HG03139 (cell line): Measurements from ENCODE around the gene KIAA1217.

Experiments
- ATAC-seq: cut with Tn5 transposase; IDR thresholded peaks from one replicate; pipeline ENCODE4 v1.9.1; 2021; ENCODE audit not compliant: unreplicated experiment

The KIAA1217 gene

DNA sequence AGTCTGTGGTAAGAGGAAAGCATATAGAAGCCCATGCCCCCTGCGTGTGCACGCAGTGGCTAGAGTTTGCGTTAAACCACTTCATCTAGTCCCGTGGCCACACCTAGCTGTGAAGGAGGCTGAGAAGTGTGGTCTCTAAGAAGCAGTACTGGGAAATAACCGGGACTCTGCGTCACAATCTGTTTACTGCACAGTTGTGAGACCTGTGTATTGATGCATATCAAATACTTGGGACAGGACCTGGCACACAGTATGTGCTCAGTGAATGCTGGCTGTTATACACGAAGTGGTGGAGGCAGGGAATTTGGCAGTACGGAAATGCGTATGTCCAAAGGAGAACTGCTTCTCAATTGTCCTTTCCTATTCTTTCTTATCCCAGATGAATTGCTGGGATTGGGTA, 365.2 kb downstream of the KIAA1217 start:
- no peak for ATAC-seq

DNA sequence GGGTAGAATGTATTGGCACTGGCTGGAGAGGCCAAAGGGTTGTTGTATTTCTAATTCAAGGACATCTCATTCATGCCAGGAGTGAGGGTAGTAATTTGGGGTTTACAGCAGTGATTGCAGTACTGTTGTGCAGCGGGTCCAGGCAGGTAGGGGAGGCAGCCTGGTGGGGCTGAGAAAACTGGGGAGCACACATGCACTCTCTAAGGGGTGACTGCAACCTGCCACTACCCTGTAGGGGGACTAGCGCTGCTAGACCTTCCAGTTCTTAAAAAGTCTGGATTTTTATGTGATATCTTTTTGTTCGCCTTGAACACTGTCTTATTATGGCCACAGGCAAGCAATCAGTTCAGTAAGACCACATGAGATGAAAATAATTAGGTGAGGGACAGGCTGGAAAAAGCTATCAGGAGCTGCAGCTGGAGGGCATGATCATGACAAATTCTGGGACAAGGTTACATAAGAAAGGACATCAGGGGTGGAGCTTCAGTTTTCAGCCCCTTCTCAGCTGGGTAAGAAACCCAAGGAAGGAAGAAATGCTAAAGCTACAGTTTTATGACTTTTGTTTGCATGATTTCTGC, 365.7 kb downstream of the KIAA1217 start:
- no peak for ATAC-seq

DNA sequence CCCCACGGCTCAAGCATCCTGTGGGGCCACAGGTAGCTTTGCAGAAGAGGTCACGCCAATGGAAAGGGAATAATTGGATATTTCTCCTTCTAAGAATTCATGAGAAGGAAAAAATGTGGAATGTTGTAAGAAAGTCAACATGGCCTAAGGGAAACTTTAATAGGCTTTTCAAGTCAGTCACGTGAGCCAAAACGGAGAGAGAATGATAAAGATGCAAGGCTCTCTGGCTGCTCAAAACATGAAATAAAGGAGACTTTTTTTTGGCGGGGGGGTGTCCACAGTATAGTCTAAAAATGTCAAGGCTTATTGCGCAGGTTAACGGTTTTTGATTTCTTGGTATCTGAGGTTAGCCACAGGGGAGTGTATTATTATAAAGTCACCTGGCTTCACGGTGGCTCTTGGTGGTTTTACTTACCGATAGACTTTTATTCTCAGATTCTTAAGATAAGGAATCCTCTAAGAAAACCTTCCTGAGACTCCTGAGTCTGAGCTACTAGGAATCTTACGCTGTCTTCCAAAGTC, 366.6 kb downstream of the KIAA1217 start:
- no peak for ATAC-seq

DNA sequence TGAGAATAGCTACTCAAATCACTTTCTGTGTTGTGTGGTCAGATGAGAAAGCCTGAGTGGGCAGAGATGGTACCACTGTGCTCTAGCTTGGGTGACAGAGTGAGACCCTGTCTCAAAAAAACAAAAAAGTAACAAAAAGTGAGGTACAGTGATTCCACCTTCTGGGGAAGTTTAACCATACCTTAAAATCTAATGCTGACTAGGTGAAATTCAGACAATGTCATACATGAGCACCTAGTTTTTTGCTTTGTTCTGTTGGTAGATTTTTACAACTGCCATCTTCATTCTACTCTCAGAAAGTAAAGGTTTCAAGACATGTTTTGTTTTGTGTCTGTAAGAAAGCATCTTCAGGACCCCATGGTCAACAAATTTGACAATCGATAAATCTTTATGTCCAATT, 370.5 kb downstream of the KIAA1217 start:
- no peak for ATAC-seq

DNA sequence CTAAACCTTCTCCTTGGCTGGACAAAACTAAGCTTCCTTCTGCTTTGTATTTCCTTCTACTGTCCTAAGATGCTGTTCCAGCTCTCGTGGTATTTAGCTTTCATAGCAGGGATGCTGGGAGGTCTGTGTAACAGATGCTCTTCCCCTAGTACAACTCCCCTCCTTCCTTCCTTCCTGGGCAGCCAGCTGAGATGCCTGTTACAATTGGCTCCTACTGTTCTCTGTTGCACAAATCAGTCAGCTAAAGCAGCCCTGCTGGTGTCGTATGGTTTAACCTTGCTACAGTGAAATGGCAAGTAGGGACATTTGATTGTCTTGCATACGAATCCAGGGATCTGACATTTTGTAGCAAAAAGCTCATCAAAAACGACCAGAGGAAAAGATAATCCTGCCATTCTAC, 371.0 kb downstream of the KIAA1217 start:
- no peak for ATAC-seq

DNA sequence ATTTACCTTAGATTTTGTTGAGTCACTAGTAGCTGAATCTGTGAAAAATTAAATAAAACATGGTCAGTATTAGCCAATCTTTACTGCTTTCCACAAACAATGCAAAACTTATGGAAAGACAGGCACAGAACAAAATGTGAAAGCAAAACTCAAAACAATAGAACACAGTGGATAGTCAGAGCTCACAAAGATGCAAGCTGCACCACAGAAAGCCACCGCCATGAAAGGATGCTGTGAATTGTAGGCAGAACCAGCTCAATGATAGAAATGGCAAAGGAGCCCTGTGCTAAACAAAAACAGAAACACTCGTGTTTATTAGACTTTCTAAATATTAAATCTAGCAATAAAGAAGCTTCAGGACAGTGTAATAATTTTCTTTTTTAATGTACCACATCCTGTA, 380.3 kb downstream of the KIAA1217 start:
- ATAC-seq, result no peak

DNA sequence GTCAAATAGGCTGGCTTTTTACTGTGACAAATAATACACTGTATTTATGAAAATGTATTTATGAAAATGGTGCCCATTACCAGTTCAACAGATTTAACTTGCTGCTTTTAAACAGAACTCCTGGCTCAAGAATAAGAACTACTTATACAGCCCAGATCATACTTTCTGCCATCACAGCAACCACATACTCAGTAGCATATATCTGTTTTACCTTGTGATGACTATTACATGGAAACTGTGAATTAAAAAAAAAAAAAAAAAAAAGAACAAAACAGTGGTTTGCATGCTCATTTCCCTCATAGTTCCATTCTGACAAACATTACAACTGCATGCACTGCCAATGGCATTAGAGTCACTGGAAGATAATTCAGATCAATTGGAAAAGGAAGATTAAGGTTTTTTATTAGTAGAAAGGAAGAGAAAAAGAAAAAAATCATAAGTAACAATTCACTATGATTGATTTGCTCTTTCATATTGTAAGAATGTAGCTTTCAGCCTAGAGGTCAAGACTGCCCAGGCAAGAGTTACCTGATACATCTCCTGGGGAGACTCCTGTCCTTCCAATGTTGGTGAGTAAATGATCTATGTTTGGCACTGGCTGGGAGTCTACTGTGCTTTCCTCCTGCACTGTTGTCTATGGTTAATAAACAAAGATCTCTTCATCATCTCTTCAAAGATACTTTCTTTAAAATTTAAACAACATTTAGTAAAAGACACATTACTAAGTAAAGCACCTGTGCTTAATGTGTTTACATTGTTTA, 381.9 kb downstream of the KIAA1217 start:
- ATAC-seq, result no peak

DNA sequence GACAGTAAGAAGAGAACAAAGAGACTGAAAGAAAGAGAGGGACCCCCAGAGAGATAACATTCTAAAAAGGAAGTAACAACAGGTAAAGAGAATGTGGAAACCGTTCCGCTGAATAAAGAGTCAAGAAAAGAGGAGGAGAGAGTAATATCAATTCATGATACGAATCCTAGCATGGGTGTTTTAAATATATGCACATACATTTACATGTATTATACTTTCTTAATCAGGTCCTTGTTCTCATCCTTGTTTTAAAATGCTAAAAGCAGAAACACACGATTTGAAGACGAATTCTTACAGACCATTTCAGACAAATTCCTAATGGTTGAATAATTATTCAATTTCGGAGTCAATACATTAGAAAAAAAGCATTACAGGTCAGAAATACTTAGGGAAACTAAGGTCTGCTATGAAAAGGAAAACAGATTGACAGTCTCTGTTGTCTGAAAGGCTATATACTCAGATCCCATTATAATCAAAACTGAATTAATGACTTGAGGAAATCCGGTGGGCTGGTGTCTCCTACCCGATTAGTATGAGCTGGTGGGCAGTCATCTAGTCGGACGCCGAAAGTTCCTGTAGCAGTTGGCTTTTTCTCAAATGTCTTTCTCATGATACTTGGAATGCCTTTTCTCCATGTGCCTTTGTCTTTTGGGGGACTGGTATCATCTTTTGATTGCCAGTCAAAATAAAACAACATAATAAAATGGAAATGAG, 387.4 kb downstream of the KIAA1217 start:
- ATAC-seq, result no peak

DNA sequence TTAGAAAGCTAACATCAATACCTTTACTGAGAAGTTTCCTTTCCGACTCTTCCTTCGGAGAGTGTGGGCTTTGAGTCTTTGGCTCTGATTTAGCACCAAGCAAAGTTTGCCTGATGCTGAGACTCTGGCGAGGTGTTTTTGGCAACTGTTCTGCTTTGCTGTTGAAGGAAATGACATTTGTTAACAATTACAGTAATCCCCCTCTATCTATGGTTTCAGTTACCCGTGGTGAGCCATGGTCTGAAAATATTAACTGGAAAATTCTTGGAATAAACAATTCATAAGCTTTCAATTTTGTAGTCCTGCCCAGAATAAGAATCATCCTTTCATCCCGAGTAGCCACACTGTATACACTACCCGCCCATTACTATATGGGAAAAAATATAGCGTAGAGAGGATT, 388.5 kb downstream of the KIAA1217 start:
- no peak for ATAC-seq
